HepG2 (cell line): ENCODE measurements around the gene PROSER1. TPM values are rescaled to one million over a fixed set of nuclear protein-coding genes. Genes with fewer than 3 reads are reported as not detected.
"Not testable (repeated sequence)": the region's sequence is repeated elsewhere in the genome, so short reads cannot be mapped to it uniquely, and the experiment has no call there.

Source experiments
- ATAC-seq: fragments of 200-7000 bp; cut with Tn5 transposase; 3 replicates; pipeline ENCODE4 v1.9.1; 2020; ENCODE audit warnings: mild to moderate bottlenecking, moderate library complexity
- BruUV-seq: library from RNA; stranded (reverse); fragments of 400-500 nt; replicated peaks from 2 replicates; lab custom pipeline; 2021; lab: Mats Ljungman, UMichigan
- CTCF ChIA-PET: fragments of 300-600 bp; formaldehyde crosslinking; extraction: SDS; loops from one replicate; lab custom pipeline; 2021; ENCODE audit warnings: low total read pairs, inconsistent platforms, low intra/inter-chr PET ratio; lab: Yijun Ruan, JAX
- POLR2A ChIA-PET: fragments of 350-600 bp; sonication (Branson Sonifier 250); formaldehyde crosslinking; loops from one replicate; lab custom pipeline; 2020; ENCODE audit warnings: antibody characterized with exemption, inconsistent platforms; lab: Yijun Ruan, JAX
- DNase-seq: peaks from one replicate; pipeline ENCODE4 v3.0.0-alpha.2; 2015; ENCODE audit warnings: low spot score
- FAIRE-seq: peaks from 3 replicates; lab custom pipeline; 2011; peaks lifted over from hg19 to GRCh38; lab: Jason Lieb, UNC
- H2AFZ ChIP-seq: one replicate; pipeline ENCODE4 v1.6.1; 2011; ENCODE audit warnings: low read length, inconsistent platforms
- H3K27ac ChIP-seq: fragments of 300-600 bp; 3 replicates; pipeline ENCODE4 v1.8.0; 2011; ENCODE audit warnings: mixed run types, mild to moderate bottlenecking, mixed read lengths, low read length, inconsistent platforms; ENCODE audit not compliant: insufficient read depth; ENCODE audit errors: extremely low read length
- H3K27me3 ChIP-seq, 2 experiments: fragments of 200-600 bp in 1 of 2; 2 replicates in 1 of 2; 3 replicates in 1 of 2; pipeline versions ENCODE4 v1.6.0 to v1.8.0; 2011; ENCODE audit warnings: low read length in 2 of 2, mild to moderate bottlenecking in 2 of 2, moderate library complexity in 2 of 2, inconsistent platforms in 1 of 2; ENCODE audit not compliant: insufficient read depth in 2 of 2, control insufficient read depth in 1 of 2
- H3K36me3 ChIP-seq, 2 experiments: fragments of 200-600 bp in 1 of 2; replicated peaks in 1 of 2; 2 replicates in 1 of 2; 3 replicates in 1 of 2; pipeline versions ENCODE4 v1.5.1 to v1.8.0; 2011; ENCODE audit warnings: low read length in 2 of 2, inconsistent platforms in 1 of 2; ENCODE audit not compliant: insufficient read depth in 2 of 2, control insufficient read depth in 1 of 2
- H3K4me1 ChIP-seq: 2 replicates; pipeline ENCODE4 v1.5.1; 2012; ENCODE audit warnings: low read length, inconsistent platforms; ENCODE audit not compliant: insufficient read depth
- H3K4me2 ChIP-seq: 2 replicates; pipeline ENCODE4 v1.6.0; 2011; ENCODE audit warnings: low read depth, low read length, inconsistent platforms
- H3K4me3 ChIP-seq, 3 experiments: fragments of 200-600 bp in 1 of 3; sonication (generic), shearing (Covaris generic) in 1 of 3; replicated peaks in 1 of 3; 2 replicates each; pipeline ENCODE4 v1.5.1; 2011 to 2016; ENCODE audit warnings: low read length in 3 of 3, inconsistent platforms in 2 of 3, low read depth in 2 of 3, mild to moderate bottlenecking in 2 of 3, control low read depth in 1 of 3, mixed read lengths in 1 of 3; ENCODE audit not compliant: insufficient read depth in 1 of 3
- H3K79me2 ChIP-seq: one replicate; pipeline ENCODE4 v1.6.1; 2011; ENCODE audit warnings: low read length, inconsistent platforms; ENCODE audit not compliant: insufficient read depth
- H3K9ac ChIP-seq: 2 replicates; pipeline ENCODE4 v1.6.0; 2011; ENCODE audit warnings: mild to moderate bottlenecking, low read depth, low read length, inconsistent platforms; ENCODE audit not compliant: insufficient read depth
- H3K9me3 ChIP-seq: 2 replicates; pipeline ENCODE4 v1.5.1; 2012; ENCODE audit warnings: mild to moderate bottlenecking, low read length
- H4K20me1 ChIP-seq: 2 replicates; pipeline ENCODE4 v1.6.0; 2011; ENCODE audit warnings: inconsistent platforms, mild to moderate bottlenecking, low read length, moderate library complexity; ENCODE audit not compliant: insufficient read depth
- ARID5B ChIP-seq: IDR thresholded peaks from 2 replicates; pipeline ENCODE4 v1.4.0; 2020; ENCODE audit warnings: mild to moderate bottlenecking, missing genetic modification reagents
- FOXA1 ChIP-seq, 2 experiments: fragments of 450-650 bp in 1 of 2; sonication (generic) in 1 of 2; formaldehyde crosslinking in 1 of 2; IDR thresholded peaks; 2 replicates each; pipeline versions ENCODE4 v1.4.0 to v1.6.1; 2016 to 2020; ENCODE audit warnings: missing genetic modification reagents in 1 of 2
- GABPB1 ChIP-seq: IDR thresholded peaks from 2 replicates; pipeline ENCODE4 v1.6.1; 2016; ENCODE audit warnings: mild to moderate bottlenecking, missing genetic modification reagents, moderate library complexity, missing compliant biosample characterization
- HOXA3 ChIP-seq: sonication (generic); formaldehyde crosslinking; IDR thresholded peaks from 2 replicates; pipeline ENCODE4 v1.5.0; 2020; ENCODE audit warnings: missing genetic modification reagents
- KDM2A ChIP-seq: sonication (generic); formaldehyde crosslinking; IDR thresholded peaks from 2 replicates; pipeline ENCODE4 v1.4.0; 2020; ENCODE audit warnings: low read depth, missing genetic modification reagents, borderline replicate concordance
- TAF1 ChIP-seq: sonication (generic); formaldehyde crosslinking; IDR thresholded peaks from 2 replicates; pipeline ENCODE4 v1.4.0; 2020; ENCODE audit warnings: missing genetic modification reagents
- ZGPAT ChIP-seq: IDR thresholded peaks from 2 replicates; pipeline ENCODE4 v1.6.1; 2016; ENCODE audit warnings: mild to moderate bottlenecking
- ZNF281 ChIP-seq: sonication (generic); formaldehyde crosslinking; IDR thresholded peaks from 2 replicates; pipeline ENCODE4 v1.4.0; 2020; ENCODE audit warnings: missing genetic modification reagents, borderline replicate concordance
- ZNF687 ChIP-seq: sonication (generic); formaldehyde crosslinking; IDR thresholded peaks from 2 replicates; pipeline ENCODE4 v1.5.1; 2020; ENCODE audit warnings: mild to moderate bottlenecking, missing genetic modification reagents, moderate library complexity
- WGBS: methylation state at CpG from one replicate; pipeline ENCODE4 v1.1.6; 2017; ENCODE audit warnings: low lambda C conversion rate; 5-methylcytosine and 5-hydroxymethylcytosine counted together
- in situ Hi-C: cut with HindIII; loops from 2 replicates; pipeline ENCODE4 v1.10.0; 2017; ENCODE audit warnings: low pct_unique_long_range_greater_than_20kb; ENCODE audit not compliant: extremely low pct_ligation_motif_present
- intact Hi-C: fragments of 100-400 bp; cut with micrococcal nuclease; formaldehyde crosslinking; loops from one replicate; pipeline ENCODE4 v1.10.0; 2022; ENCODE audit not compliant: unreplicated experiment
- polyA plus RNA-seq, 8 experiments: library from polyadenylated mRNA; depleted of rRNA in 3 of 8; stranded (reverse) in 7 of 8; unstranded in 1 of 8; fragments of >200 nt; fragmentation: Illumina TruSeq in 4 of 8; extraction: Trizol in 4 of 8; gene quantifications; 2 replicates each; pipeline versions ENCODE4 v1.2.1 to v1.2.3, GENCODE V29; 2011 to 2016; ENCODE audit warnings: low read depth in 4 of 8, missing spikeins in 1 of 8, mixed read lengths in 1 of 8; ENCODE audit not compliant: insufficient read depth in 1 of 8
- total RNA-seq, 5 experiments: library from RNA; depleted of rRNA; stranded (reverse); fragments of >200 nt; fragmentation: Illumina TruSeq; extraction: Trizol; gene quantifications; 2 replicates each; pipeline ENCODE4 v1.2.3, GENCODE V29; 2016; ENCODE audit warnings: low read depth in 1 of 5

The PROSER1 gene
- total and polyA plus RNA-seq, 2 of the 13 experiments (the other 11 are each of a cell fraction or from before 2014, with no cell fraction given): 11.4 to 17.2 TPM

DNA sequence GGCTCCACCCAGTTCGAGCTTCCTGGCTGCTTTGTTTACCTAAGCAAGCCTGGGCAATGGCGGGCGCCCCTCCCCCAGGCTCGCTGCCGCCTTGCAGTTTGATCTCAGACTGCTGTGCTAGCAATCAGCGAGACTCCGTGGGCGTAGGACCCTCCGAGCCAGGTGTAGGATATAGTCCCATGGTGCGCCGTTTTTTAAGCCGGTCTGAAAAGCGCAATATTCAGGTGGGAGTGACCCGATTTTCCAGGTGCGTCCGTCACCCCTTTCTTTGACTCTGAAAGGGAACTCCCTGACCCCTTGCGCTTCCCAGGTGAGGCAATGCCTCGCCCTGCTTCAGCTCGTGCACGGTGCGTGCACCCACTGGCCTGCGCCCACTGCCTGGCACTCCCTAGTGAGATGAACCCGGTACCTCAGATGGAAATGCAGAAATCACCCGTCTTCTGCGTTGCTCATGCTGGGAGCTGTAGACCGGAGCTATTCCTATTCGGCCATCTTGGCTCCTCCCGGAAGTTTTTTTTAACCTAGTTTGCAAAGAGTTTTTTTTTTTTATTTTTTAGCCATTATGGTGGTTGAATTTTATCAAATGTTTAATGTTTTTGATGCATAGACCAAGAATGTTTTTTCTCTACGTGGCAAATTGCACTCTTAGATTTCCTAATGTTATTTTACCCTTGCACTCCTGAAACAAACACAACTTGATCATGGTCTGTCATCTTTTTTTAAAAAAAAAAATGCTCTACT, 31.3 kb downstream of the PROSER1 start:
- intact Hi-C loops; DNase-seq; POLR2A ChIA-PET; FAIRE-seq; in situ Hi-C loops; H3K27ac ChIP-seq; CTCF ChIA-PET; H4K20me1 ChIP-seq; H3K79me2 ChIP-seq; ATAC-seq; H3K27me3 ChIP-seq; H3K9ac ChIP-seq; H3K4me1 ChIP-seq; H3K9me3 ChIP-seq; H2AFZ ChIP-seq; TF ChIP-seq FOXA1 (IDR thresholded peaks at IDR 0.05): not testable (repeated sequence)
- BruUV-seq: TSS peak; percentile 81
- H3K4me3 ChIP-seq: peak overlapping the region; percentile 24 to 33 (median 29); a peak in 5 of 6 replicates
- peak overlapping the region; percentile 47 for H3K4me2 ChIP-seq
- WGBS: 41% methylated on average over 15 of the region's 29 CpGs
- peaks cover 2 to 19% of the 10 kb centered on the region in 2 experiments; a peak in 4 of 5 replicates for H3K36me3 ChIP-seq
- TF ChIP-seq ARID5B (CRISPR knock-in tag) (0 out of 2 replicates have a peak, but pooled peaks have one; percentile 16), HOXA3 (CRISPR knock-in tag) (peak; percentile 30; the same call in 1 of the 2 replicates), FOXA1 (CRISPR knock-in tag; IDR thresholded peaks at IDR 0.05) (peak; percentile 76), KDM2A (CRISPR knock-in tag) (peak; percentile 32; the same call in 1 of the 2 replicates), TAF1 (0 out of 2 replicates have a peak, but pooled peaks have one; percentile 40), ZNF281 (CRISPR knock-in tag) (peak; percentile 87), GABPB1 (CRISPR knock-in tag) (peak; percentile 37; the same call in 1 of the 2 replicates), ZGPAT (CRISPR knock-in tag) (peak; percentile 43; the same call in 1 of the 2 replicates), ZNF687 (CRISPR knock-in tag) (peak; percentile 30; the same call in 1 of the 2 replicates)
